HEK293T (cell line): ENCODE data around the gene FANCG.
A peak's percentile ranks its signal among the peaks of the same experiment; 100 is the strongest.

Experiments used
- CTCF ChIA-PET: fragments of 350-600 bp; formaldehyde crosslinking; extraction: SDS; loops from one replicate; lab custom pipeline; 2021; ENCODE audit warnings: antibody characterized with exemption, inconsistent platforms; lab: Yijun Ruan, JAX
- POLR2A ChIA-PET: fragments of 350-600 bp; formaldehyde crosslinking; extraction: SDS; loops from one replicate; lab custom pipeline; 2020; ENCODE audit warnings: antibody characterized with exemption, inconsistent platforms; lab: Yijun Ruan, JAX
- DNase-seq: peaks from one replicate; pipeline ENCODE4 v3.0.0; 2012; ENCODE audit warnings: mixed read lengths; ENCODE audit errors: extremely low spot score
- ARNT ChIP-seq: fragments of 450-650 bp; IDR thresholded peaks from 2 replicates; pipeline ENCODE4 v1.6.1; 2017; ENCODE audit warnings: mild to moderate bottlenecking
- BHLHE40 ChIP-seq: fragments of 450-650 bp; IDR thresholded peaks from 2 replicates; pipeline ENCODE4 v1.6.1; 2016; ENCODE audit warnings: mild to moderate bottlenecking, moderate library complexity, borderline replicate concordance
- CTBP1 ChIP-seq: fragments of 450-650 bp; IDR thresholded peaks from 2 replicates; pipeline ENCODE4 v1.6.1; 2016; ENCODE audit warnings: borderline replicate concordance
- ELF4 ChIP-seq: fragments of 450-650 bp; IDR thresholded peaks from 2 replicates; pipeline ENCODE4 v1.6.1; 2017; ENCODE audit warnings: antibody characterized with exemption
- FOXA1 ChIP-seq: fragments of 450-650 bp; IDR thresholded peaks from 2 replicates; pipeline ENCODE4 v1.6.1; 2016; ENCODE audit warnings: mild to moderate bottlenecking
- FOXK2 ChIP-seq: fragments of 450-650 bp; IDR thresholded peaks from 2 replicates; pipeline ENCODE4 v1.6.1; 2016; ENCODE audit warnings: mild to moderate bottlenecking
- FOXM1 ChIP-seq: fragments of 450-650 bp; IDR thresholded peaks from 2 replicates; pipeline ENCODE4 v1.6.1; 2017; ENCODE audit warnings: mild to moderate bottlenecking, borderline replicate concordance
- HDGF ChIP-seq: fragments of 450-650 bp; IDR thresholded peaks from 2 replicates; pipeline ENCODE4 v1.6.1; 2017; ENCODE audit warnings: antibody characterized with exemption, borderline replicate concordance
- L3MBTL2 ChIP-seq: fragments of 450-650 bp; conservative IDR thresholded peaks from 2 replicates; pipeline ENCODE4 v1.6.1; 2016; ENCODE audit warnings: mild to moderate bottlenecking
- LEF1 ChIP-seq: fragments of 450-650 bp; IDR thresholded peaks from 2 replicates; pipeline ENCODE4 v1.6.1; 2017; ENCODE audit warnings: mild to moderate bottlenecking, borderline replicate concordance
- NFRKB ChIP-seq: fragments of 450-650 bp; IDR thresholded peaks from 2 replicates; pipeline ENCODE4 v1.6.1; 2016; ENCODE audit warnings: mild to moderate bottlenecking, moderate library complexity
- SP1 ChIP-seq: fragments of 450-650 bp; IDR thresholded peaks from 2 replicates; pipeline ENCODE4 v1.6.1; 2017
- SUZ12 ChIP-seq: fragments of 450-650 bp; IDR thresholded peaks from 2 replicates; pipeline ENCODE4 v1.6.1; 2016; ENCODE audit warnings: mild to moderate bottlenecking
- TARDBP ChIP-seq: fragments of 450-650 bp; IDR thresholded peaks from 2 replicates; pipeline ENCODE4 v1.6.1; 2016
- ZNF384 ChIP-seq: fragments of 450-650 bp; IDR thresholded peaks from 2 replicates; pipeline ENCODE4 v1.6.1; 2016
- TF ChIP-seq, protein P1 (sequence below): fragments of 450-650 bp; IDR thresholded peaks from 2 replicates; pipeline ENCODE4 v1.6.1; 2016

Gene FANCG

DNA sequence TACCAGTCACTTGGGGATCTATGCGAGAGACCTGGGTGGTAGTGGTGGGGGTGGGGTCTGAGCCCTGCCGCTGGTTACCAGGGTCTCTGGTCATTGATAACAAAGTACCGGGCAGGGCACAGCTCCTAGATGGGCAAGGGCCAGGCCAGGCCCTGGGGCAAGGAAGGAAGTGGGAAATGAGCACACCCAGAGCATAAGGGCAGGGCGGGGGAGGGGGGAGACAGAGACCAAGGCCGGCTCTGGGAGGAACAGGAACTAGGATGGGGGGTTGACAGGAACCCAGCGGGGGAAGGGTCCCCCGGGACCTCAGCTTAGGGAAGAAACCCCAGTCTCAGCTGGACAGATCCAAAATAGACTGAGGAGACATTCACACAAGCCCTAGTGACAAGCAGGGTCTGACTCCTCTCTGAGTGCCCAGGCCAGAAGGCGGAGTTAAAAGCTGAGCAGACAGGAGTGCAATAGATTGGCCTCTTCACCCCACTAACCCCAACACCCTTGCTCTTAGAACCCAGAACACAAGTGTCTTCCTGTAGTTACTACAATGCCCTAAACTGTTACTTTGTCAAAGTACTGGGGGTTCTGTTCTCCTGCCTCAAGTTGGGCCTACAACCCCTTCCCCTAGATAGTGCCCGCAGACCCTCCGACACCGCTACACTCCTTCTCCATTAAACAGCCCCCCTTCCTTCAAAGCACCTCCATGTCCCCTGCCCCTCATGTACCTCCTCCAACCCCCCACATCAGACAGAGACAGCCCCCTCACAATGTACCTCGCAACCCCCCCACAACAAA lies 35.3 kb upstream of the FANCG start:
- ChIA-PET CTCF (interaction anchor here (1.7 kb wide), 1 partner anchor 12 kb away, joined by 4 read pairs; no protein-coding TSS in a partner anchor), POLR2A (interaction anchor here (0.6 to 1.9 kb wide), 5 partner anchors 11 to 381 kb away, joined by 3 to 11 read pairs (median 3); partner anchors contain the start of gene STOML2)
- DNase-seq = no peak
- TF ChIP-seq SP1 (no peak), ZNF384 (no peak), CTBP1 (no peak), FOXK2 (no peak), ARNT (no peak), ELF4 (no peak), L3MBTL2 (no peak), HDGF (no peak), FOXM1 (no peak), FOXA1 (no peak), TARDBP (no peak), BHLHE40 (no peak), NFRKB (no peak), SUZ12 (no peak), LEF1 (no peak)
- TF ChIP-seq, protein P1, sequence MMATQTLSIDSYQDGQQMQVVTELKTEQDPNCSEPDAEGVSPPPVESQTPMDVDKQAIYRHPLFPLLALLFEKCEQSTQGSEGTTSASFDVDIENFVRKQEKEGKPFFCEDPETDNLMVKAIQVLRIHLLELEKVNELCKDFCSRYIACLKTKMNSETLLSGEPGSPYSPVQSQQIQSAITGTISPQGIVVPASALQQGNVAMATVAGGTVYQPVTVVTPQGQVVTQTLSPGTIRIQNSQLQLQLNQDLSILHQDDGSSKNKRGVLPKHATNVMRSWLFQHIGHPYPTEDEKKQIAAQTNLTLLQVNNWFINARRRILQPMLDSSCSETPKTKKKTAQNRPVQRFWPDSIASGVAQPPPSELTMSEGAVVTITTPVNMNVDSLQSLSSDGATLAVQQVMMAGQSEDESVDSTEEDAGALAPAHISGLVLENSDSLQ = no peak

DNA sequence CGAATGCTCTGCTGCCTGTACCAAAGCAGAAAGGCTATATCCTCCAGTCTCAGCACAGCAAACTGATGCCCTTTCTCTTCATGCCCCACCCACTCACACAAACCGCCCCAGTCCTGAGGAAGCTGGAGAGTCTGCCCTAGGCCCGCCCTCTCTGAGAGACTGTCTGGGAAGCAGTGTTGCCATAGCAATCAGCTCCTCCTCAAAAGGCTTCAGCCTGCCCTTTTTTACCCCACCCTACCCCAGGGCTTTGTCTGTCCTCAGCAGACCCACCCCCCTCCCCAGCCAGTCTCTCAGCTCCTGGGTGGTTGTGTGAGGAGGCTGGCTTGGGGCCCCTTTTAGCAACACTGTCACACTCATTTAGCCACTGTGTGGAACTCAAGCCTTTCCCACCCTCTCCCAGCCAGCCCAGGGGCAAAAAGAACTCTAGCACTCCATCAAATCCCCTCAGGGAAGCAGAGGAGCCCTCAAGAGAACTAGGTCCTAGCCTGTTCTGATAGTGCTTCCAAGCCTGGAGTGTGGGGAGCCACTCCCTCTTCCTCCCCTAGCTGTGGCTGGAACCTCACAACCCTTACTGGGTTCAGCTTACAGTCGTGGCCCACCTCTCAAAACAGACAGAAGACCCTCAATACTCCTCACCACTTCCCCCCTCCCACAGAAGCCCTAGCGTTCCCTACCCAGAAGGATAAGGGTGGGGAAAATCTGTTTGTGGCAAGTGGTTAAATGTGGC lies 34.5 kb upstream of the FANCG start:
- TF ChIP-seq, protein P1 = 0 out of 2 replicates have a peak, but pooled peaks have one; percentile 12
- no peak for TF ChIP-seq HDGF
- ChIA-PET CTCF (interaction anchor here (0.7 kb wide), 1 partner anchor 214 kb away, joined by 3 read pairs; no protein-coding TSS in a partner anchor), POLR2A (interaction anchor here (0.6 to 1.9 kb wide), 8 partner anchors 10 to 381 kb away, joined by 3 to 11 read pairs (median 4); partner anchors contain the start of genes FANCG, STOML2, UNC13B and VCP)
- peak; percentile 43 for DNase-seq

DNA sequence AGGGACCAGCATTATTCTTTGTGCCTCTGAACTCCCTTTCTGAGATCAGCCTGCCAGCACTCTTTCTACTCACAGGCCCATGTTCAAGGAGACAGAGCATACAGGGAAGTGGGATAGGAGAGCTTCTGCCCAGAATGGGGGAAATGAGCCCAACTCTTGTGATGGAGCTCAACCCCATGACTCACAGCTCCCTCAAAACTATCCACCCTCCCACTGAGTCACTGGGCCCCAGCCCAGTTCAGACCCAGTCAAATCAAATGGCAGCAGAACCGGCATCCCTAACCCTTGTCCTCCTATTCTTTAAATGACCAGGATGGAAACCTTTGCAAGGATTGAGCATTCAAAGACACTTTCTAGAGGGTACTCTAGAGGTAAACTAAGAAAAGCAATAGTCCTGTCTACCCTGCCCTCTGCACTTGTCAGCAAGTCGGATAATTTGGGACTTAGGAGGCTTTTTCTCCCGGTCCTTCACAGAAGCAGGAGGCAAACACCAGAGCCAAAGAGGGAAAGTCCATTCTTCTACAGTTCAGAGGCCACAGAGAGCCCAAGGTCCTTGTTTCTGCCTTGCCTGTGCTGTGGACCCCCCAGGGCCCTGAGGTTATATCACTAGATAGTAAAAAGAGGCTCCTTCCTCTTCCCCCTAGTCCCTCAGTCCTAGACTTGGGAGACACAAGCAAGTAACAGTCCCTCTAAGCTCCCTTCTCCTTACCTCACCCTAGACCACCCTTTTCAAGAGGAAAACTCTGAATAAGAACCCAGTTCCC lies 32.7 kb upstream of the FANCG start:
- ChIA-PET POLR2A (interaction anchor here (1.9 kb wide), 1 partner anchor 41 kb away, joined by 6 read pairs; no protein-coding TSS in a partner anchor), CTCF (no interaction called here)
- TF ChIP-seq FOXM1 (no peak), SP1 (no peak), ARNT (no peak), NFRKB (no peak), TARDBP (no peak), ZNF384 (no peak), BHLHE40 (no peak), FOXK2 (no peak), LEF1 (no peak), HDGF (no peak)
- TF ChIP-seq, protein P1 = no peak
- no peak for DNase-seq

DNA sequence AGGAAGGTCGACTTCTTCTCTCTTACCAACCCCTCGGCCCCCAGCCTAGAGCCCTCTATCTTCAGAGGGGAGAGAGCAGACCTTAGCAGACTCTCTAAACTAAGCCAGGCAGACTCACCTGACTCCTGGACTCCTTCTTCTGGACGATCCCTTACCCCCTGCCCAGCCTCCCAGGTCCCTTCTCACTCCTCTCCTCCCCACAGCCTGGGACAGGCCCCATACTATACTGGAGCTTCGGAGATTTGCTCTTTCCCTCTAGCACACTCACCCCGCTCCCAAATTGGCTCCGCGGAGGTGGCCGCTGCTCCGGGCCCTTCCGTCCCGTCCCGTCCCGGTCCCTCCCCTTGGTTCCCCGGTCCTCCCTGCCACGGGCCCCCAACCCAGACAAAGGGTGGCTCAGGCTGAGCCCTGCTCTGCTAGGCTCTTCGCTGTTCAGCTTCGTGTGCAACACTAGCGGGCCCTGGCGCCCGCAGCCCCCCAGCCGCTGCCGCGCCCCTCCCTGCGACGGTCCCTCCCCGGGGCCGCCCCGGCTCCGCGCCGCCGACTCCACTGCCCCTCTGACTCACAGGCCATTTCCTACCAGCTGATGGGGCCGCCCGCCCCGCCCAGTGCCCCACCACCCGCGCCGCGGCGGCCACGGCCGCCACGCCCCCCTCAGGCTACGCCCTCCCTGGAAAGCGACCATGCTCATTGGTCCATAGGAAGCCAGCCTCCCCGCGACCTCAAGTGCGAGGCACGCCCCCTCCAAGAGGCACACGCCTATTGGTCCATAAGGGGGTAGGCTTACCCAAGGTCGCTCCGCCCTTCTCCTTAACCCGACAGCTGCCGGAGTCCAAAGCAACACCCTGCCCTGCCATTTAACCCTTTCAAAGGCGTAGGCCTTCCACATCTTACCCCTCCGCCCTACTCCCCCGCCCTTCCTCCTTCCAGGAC lies 31.5 kb upstream of the FANCG start:
- peak; percentile 91 for DNase-seq
- ChIA-PET POLR2A (interaction anchor here (0.7 to 1.9 kb wide), 2 partner anchors 9 to 40 kb away, joined by 3 to 6 read pairs; partner anchors contain the start of gene STOML2), CTCF (no interaction called here)
- TF ChIP-seq TARDBP (no peak), LEF1 (no peak), FOXK2 (no peak), ELF4 (no peak), FOXA1 (no peak), HDGF (no peak), L3MBTL2 (no peak), BHLHE40 (no peak)
- TF ChIP-seq, protein P1 = no peak
